Right renal pelvis (tissue), 4 donors: Measurements from ENCODE around the gene RADIL. TPM values are rescaled to one million over a fixed set of nuclear protein-coding genes. Genes with fewer than 3 reads are reported as not detected.

Experiments
- DNase-seq, 4 donors: peaks; one replicate each; pipeline ENCODE4 v3.0.0-alpha.2; 2013; ENCODE audit warnings: low read depth in 4 of 4, low spot score in 3 of 4, missing footprints in 1 of 4
- polyA plus RNA-seq, 4 donors: library from polyadenylated mRNA; unstranded; fragments of 120-200 nt; gene quantifications; one replicate each; pipeline ENCODE4 v1.2.1, GENCODE V29; 2013; ENCODE audit not compliant: insufficient read length in 4 of 4

Gene RADIL
- polyA plus RNA-seq, 4 donors = 1.3 to 2.9 (median 2.3) TPM

DNA sequence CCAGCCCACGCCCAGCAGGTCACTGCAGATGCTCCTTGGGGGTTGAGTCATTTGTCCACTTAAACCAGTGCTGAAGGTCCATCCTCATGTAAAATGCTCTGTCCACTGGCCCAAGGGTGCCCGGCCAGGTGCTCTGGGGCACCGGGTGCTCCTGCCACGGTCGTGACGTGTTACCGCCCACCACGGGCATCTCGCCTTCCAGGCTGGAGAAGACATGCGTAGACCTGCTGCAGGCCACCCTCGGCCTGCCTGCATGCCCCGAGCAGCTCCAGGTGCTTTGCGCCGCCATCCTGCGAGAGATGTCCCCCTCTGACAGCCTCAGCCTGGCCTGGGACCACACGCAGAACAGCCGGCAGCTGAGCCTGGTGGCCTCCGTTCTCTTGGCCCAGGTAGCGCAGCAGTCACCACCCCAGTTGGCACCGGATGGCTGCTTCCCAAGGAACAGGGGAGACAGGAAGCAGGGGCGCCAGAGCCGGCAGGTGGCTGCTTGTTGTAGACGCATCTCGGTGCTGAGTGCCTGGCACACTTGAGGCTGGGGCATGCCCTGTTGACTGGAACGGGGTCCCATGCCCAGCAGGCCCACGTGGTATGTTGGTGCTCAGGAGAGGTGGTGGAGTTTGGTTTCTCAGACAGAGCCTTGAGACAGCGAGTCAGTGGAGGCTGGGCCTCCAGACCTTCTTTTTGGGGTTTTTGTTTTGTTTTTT lies 102.0 kb downstream of the RADIL start:
- no peak for DNase-seq

GRCh38 chr7:4779118-4779517 lies 104.4 kb downstream of the RADIL start:
- no peak for DNase-seq

GRCh38 chr7:4775848-4776623 lies 107.5 kb downstream of the RADIL start:
- no peak for DNase-seq

DNA sequence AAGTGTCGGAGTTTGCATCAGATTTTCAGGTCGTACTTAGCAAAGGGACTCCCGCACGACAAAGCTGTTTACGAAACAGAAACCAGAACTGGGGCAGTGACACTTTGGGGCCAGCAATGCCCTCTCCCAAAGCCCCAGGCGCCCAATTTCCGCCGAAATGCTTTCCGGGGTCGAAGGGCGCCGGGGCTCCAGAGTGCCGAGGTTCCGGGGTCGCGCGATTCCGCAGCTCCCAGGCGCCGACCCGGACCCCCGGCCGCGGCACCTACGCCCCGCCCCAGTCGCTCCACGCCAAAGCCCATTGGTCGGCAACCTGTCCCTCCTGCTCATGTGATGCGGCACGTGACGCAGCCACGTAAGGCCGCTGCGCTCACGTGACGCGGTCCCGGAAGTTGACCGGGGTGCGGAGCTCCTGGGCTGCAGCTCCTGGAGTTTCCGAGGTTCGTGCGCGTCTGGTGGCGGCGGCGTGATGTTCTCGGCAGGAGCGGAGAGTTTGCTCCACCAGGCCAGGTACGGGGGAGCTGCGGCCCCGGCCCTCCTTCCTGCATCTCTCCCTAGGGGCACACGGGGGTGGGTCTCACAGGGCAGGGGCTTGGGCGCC lies 108.2 kb downstream of the RADIL start, which contains the start of gene AP5Z1:
Gene AP5Z1 (plus strand): TSS at position 374 of the 598 bp plus-strand sequence. CDS start 93 bp downstream, at position 467.
- DNase-seq = peak; percentile 87 to 91 (median 90)

GRCh38 chr7:4774658-4775249 lies 108.8 kb downstream of the RADIL start:
- DNase-seq = peak in 3 of 4 donors; percentile 44 to 47 (median 45)

- DNase-seq = no peak
Measured at GRCh38 chr7:4774007-4774406, 109.5 kb downstream of the RADIL start.

DNA sequence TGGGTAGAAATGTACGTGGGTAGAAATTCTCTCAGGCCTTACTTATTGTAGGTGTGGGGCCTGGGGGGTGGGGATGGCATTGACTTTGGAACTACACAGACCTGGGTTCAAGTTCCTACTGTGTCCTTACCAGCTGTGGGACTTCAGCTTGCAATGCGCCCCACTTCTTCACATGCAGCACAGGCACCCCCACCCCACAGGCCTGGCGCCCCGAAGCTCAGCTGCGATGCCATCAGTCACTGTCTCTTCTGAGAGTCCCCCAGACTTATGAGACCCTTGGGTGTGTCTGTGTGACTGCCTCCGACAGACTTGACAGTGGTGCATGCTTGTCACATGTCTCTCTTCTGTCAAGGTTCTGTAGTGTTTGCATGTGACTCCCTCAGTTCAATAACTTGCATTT lies 111.2 kb downstream of the RADIL start:
- no peak for DNase-seq

GRCh38 chr7:4771737-4772136 lies 111.8 kb downstream of the RADIL start:
- DNase-seq = no peak

DNA sequence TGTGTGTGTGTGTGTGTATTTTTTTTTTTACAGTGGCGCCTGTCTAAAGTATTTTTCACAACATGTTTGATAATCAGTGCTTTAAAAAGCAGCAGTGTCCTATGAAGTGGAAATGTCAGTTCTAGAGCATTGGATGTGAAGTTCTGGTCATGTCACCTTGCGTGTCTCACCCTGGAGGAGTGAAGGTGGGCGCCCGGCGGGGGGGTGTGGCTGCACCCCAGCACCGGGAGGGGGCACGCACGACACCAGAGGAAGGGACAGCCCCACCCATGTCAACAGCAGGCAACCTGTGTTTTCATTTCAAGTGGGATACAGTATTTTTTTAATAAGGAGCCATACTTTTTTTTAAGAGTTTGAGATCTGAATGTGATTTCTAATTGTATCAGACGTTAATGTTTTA lies 112.6 kb downstream of the RADIL start:
- no peak for DNase-seq

- no peak for DNase-seq
Measured at GRCh38 chr7:4769761-4770160, 113.8 kb downstream of the RADIL start.

- no peak for DNase-seq
Measured at GRCh38 chr7:4768597-4769569, 114.6 kb downstream of the RADIL start.

- no peak for DNase-seq
Measured at GRCh38 chr7:4766666-4767519, 116.6 kb downstream of the RADIL start.

- no peak for DNase-seq
Measured at GRCh38 chr7:4765776-4766490, 117.6 kb downstream of the RADIL start.

DNA sequence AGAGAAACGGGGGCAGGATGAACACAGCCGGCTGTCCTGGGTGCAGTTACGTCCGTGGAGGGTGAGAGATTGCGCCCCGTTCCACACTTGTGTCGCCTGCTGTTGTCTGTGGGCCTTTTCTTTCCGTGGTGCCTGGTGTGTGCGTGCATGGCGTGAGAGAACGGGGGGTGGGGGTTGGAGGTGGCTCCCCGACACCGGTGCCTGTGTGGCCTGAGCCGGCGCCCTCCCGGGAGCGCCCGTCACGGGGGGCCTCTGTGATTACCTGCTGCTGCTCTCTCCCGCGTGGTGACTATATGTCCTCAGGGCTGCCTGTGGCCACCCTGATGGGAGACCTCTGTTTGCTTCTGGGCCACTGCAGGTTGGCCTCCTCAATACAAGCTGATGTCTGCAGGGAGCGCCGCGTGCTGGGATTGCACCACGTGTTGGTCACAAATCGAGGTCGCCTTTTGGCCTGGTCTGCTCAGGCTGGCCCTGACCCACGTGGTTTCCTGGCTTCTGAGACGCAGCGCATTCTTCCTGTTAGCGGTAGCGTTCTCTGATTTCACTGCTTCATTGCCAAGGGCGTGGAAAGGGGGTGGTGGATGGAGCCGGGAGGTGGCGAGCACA lies 119.0 kb downstream of the RADIL start:
- no peak for DNase-seq

DNA sequence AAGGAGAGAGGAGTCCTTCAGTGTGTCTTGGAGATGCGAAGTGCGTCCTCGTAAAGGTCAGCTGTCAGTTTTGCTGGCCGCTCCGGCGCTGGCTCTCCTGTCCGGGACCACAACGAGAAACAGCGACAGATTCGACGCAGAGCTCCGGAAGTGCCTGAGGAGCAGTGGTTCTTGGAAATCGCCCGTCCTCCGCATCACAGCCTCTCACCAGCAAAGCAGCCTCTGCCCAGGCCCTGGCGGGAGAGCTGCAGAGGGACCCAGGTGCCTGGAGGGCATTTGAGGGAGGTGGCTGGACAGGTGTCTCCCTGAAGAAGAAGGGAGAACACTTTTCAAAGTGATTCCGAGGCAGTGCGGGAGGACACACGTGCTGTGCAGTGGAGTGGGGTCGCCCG lies 119.7 kb downstream of the RADIL start:
- DNase-seq = no peak

GRCh38 chr7:4763091-4763793 lies 120.3 kb downstream of the RADIL start:
- DNase-seq = no peak
